ENCODE results near the gene TMF1.

TMF1 gene

GRCh38 chr3:69051756-69052471 lies at the start of gene TMF1:
Gene TMF1, minus strand, starts transcription at chr3:69052333. Its CDS starts 247 bp downstream, at chr3:69052086.
- DNase-seq, result peak; percentile 93

- no peak for DNase-seq
Observed at GRCh38 chr3:69099576-69099975, 47.4 kb upstream of the TMF1 start.

GRCh38 chr3:69097407-69098086 lies 45.4 kb upstream of the TMF1 start:
- DNase-seq, result no peak

GRCh38 chr3:69096299-69096698 lies 44.2 kb upstream of the TMF1 start:
- DNase-seq, result no peak

GRCh38 chr3:69095636-69096035 lies 43.5 kb upstream of the TMF1 start:
- DNase-seq, result no peak

- no peak for DNase-seq
Observed at GRCh38 chr3:69094467-69095205, 42.5 kb upstream of the TMF1 start.

- no peak for DNase-seq
Observed at GRCh38 chr3:69092030-69092516, 39.9 kb upstream of the TMF1 start.

GRCh38 chr3:69091389-69092029 lies 39.4 kb upstream of the TMF1 start:
- no peak for DNase-seq

- no peak for DNase-seq
Observed at GRCh38 chr3:69090021-69090420, 37.9 kb upstream of the TMF1 start.

- no peak for DNase-seq
Observed at GRCh38 chr3:69088063-69088462, 35.9 kb upstream of the TMF1 start.

GRCh38 chr3:69087030-69087791 lies 35.1 kb upstream of the TMF1 start:
- DNase-seq, result no peak

GRCh38 chr3:69085833-69086722 lies 33.9 kb upstream of the TMF1 start:
- peak; percentile 58 for DNase-seq

GRCh38 chr3:69085168-69085832 lies 33.2 kb upstream of the TMF1 start:
- no peak for DNase-seq

- DNase-seq, result peak; percentile 85
Observed at GRCh38 chr3:69084326-69085167, 32.4 kb upstream of the TMF1 start, which contains the start of gene ARL6IP5. Gene ARL6IP5, plus strand, starts transcription at chr3:69084937. Its CDS starts 111 bp downstream, at chr3:69085048.

- no peak for DNase-seq
Observed at GRCh38 chr3:69082805-69083204, 30.7 kb upstream of the TMF1 start.

GRCh38 chr3:69082361-69082760 lies 30.2 kb upstream of the TMF1 start:
- no peak for DNase-seq

- DNase-seq, result no peak
Observed at GRCh38 chr3:69081583-69082262, 29.6 kb upstream of the TMF1 start.

- peak; percentile 88 for DNase-seq
Observed at GRCh38 chr3:69080233-69080920, 28.2 kb upstream of the TMF1 start, which contains the start of gene UBA3. Gene UBA3, minus strand, starts transcription at chr3:69080365. Its CDS starts 12 bp downstream, at chr3:69080353.
